OCI-LY1 (cell line): ENCODE results near the gene ERVH48-1.

ENCODE experiments used
- CTCF ChIP-seq: fragments of 200-600 bp; sonication (generic), shearing (Covaris generic); IDR thresholded peaks from 2 replicates; pipeline ENCODE4 v1.5.1; 2017; ENCODE audit warnings: mild to moderate bottlenecking, antibody characterized with exemption, low read length, moderate library complexity, mixed read lengths
- EZH2 ChIP-seq: fragments of 200-600 bp; sonication (generic), shearing (Covaris generic); IDR thresholded peaks from 2 replicates; pipeline ENCODE4 v1.8.0; 2017; ENCODE audit warnings: borderline replicate concordance, mixed run types, mild to moderate bottlenecking, antibody characterized with exemption, low read length, moderate library complexity, mixed read lengths

DNA sequence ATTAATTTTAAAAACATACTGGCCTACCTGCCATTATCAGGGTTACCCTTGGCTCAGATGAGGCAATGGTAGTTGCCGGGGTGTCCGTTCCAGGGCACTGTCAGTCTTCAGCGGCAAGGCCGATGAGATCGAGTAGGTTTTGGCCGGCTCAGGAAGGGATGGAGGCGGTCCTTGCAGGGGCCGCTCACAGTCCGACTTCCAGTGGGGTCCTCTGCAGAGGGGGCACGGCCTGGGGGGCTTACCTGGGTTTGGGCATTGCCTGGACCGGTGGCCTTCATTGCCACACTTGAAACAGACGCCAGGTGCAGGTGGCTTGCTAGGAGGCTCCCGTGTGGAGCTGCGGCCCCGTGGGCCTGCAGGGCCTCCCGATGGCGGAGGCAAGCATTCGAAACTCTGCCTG, 2.5 kb downstream of the ERVH48-1 start:
- TF ChIP-seq CTCF (no peak), EZH2 (no peak)
